HCT116 (cell line): ENCODE results near the gene GRIK4.

Experiments
- CEBPB ChIP-seq: IDR thresholded peaks from 2 replicates; pipeline ENCODE4 v1.6.1; 2012; ENCODE audit warnings: low read depth
- EGR1 ChIP-seq: IDR thresholded peaks from 2 replicates; pipeline ENCODE4 v1.6.1; 2012; ENCODE audit warnings: low read depth
- EZH2 ChIP-seq: fragments of 200-600 bp; sonication (generic); IDR thresholded peaks from 2 replicates; pipeline ENCODE4 v1.6.1; 2017; ENCODE audit warnings: antibody characterized with exemption, mixed run types
- FOSL1 ChIP-seq: IDR thresholded peaks from 2 replicates; pipeline ENCODE4 v1.6.1; 2012; ENCODE audit warnings: low read depth
- MAX ChIP-seq: IDR thresholded peaks from 2 replicates; pipeline ENCODE4 v1.6.1; 2012
- POLR2A ChIP-seq: IDR thresholded peaks from 2 replicates; pipeline ENCODE4 v1.7.0; 2011; ENCODE audit warnings: borderline replicate concordance; ENCODE audit not compliant: insufficient read depth, insufficient read length; ENCODE audit errors: extremely low read depth
- POLR2AphosphoS5 ChIP-seq: IDR thresholded peaks from 2 replicates; pipeline ENCODE4 v1.6.1; 2011; ENCODE audit warnings: mild to moderate bottlenecking, low read depth, low read length, moderate library complexity
- RAD21 ChIP-seq: IDR thresholded peaks from 2 replicates; pipeline ENCODE4 v1.6.1; 2012; ENCODE audit warnings: low read depth, mild to moderate bottlenecking
- SIN3A ChIP-seq: IDR thresholded peaks from 2 replicates; pipeline ENCODE4 v1.6.1; 2012; ENCODE audit warnings: low read depth
- SP1 ChIP-seq: IDR thresholded peaks from 2 replicates; pipeline ENCODE4 v1.6.1; 2012; ENCODE audit warnings: low read depth
- YY1 ChIP-seq: IDR thresholded peaks from 2 replicates; pipeline ENCODE4 v1.6.1; 2011; ENCODE audit warnings: low read length, low read depth, moderate library complexity, mild to moderate bottlenecking; ENCODE audit not compliant: insufficient replicate concordance; ENCODE audit errors: extremely low read depth
- ZNF274 ChIP-seq: fragments of 200-500 bp; sonication (Bioruptor generic); IDR thresholded peaks from 2 replicates; pipeline ENCODE4 v1.6.1; 2014; ENCODE audit warnings: mild to moderate bottlenecking, low read depth, low read length, inconsistent platforms
- TF ChIP-seq, protein P1 (sequence below): IDR thresholded peaks from 2 replicates; pipeline ENCODE4 v1.6.1; 2011; ENCODE audit warnings: mild to moderate bottlenecking, low read length, moderate library complexity; ENCODE audit not compliant: insufficient replicate concordance; ENCODE audit errors: extremely low read depth
- TF ChIP-seq, protein P2 (sequence below), 3 experiments: fragments of 200-600 bp in 1 of 3; sonication (generic) in 1 of 3; IDR thresholded peaks in 2 of 3; conservative IDR thresholded peaks in 1 of 3; 2 replicates each; pipeline ENCODE4 v1.5.1; 2012 to 2017; ENCODE audit warnings: low read depth in 2 of 3, low read length in 2 of 3, antibody characterized with exemption in 1 of 3, borderline replicate concordance in 1 of 3, control low read depth in 1 of 3, mild to moderate bottlenecking in 1 of 3, mixed read lengths in 1 of 3, mixed run types in 1 of 3, moderate library complexity in 1 of 3; ENCODE audit not compliant: insufficient read depth in 1 of 3

DNA sequence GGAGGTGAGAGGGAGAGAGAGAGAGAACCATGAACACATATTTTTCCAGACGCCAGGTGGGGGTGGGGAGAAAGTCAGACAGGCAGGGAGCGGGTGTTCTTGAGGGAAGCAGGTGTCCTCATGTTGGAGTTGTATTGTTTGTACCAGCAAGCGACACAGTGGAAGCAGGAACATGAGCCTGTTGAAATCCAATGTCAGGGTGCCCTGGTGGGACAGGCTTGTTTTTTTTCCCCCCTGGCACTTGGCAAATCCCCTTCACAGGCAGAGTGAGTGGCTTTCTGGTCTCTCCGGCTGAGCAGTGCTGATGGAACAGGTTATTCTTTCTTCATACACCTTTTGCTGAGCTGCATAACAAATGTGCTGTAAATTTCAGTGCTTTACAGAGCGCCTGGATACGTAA is 125.6 kb downstream of the GRIK4 start:
- TF ChIP-seq, protein P1, sequence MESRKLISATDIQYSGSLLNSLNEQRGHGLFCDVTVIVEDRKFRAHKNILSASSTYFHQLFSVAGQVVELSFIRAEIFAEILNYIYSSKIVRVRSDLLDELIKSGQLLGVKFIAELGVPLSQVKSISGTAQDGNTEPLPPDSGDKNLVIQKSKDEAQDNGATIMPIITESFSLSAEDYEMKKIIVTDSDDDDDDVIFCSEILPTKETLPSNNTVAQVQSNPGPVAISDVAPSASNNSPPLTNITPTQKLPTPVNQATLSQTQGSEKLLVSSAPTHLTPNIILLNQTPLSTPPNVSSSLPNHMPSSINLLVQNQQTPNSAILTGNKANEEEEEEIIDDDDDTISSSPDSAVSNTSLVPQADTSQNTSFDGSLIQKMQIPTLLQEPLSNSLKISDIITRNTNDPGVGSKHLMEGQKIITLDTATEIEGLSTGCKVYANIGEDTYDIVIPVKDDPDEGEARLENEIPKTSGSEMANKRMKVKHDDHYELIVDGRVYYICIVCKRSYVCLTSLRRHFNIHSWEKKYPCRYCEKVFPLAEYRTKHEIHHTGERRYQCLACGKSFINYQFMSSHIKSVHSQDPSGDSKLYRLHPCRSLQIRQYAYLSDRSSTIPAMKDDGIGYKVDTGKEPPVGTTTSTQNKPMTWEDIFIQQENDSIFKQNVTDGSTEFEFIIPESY: no peak
- TF ChIP-seq, protein P2, sequence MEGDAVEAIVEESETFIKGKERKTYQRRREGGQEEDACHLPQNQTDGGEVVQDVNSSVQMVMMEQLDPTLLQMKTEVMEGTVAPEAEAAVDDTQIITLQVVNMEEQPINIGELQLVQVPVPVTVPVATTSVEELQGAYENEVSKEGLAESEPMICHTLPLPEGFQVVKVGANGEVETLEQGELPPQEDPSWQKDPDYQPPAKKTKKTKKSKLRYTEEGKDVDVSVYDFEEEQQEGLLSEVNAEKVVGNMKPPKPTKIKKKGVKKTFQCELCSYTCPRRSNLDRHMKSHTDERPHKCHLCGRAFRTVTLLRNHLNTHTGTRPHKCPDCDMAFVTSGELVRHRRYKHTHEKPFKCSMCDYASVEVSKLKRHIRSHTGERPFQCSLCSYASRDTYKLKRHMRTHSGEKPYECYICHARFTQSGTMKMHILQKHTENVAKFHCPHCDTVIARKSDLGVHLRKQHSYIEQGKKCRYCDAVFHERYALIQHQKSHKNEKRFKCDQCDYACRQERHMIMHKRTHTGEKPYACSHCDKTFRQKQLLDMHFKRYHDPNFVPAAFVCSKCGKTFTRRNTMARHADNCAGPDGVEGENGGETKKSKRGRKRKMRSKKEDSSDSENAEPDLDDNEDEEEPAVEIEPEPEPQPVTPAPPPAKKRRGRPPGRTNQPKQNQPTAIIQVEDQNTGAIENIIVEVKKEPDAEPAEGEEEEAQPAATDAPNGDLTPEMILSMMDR (IDR thresholded peaks at IDR 0.05 in 2 of 3, conservative IDR thresholded peaks at IDR 0.05 in 1 of 3; ENCODE audit: borderline replicate concordance in 1 of 3, insufficient read depth in 1 of 3, low read depth in 2 of 3, low read length in 2 of 3): no peak
- no peak for TF ChIP-seq POLR2AphosphoS5
- no peak for TF ChIP-seq SP1
- no peak for TF ChIP-seq EZH2
- TF ChIP-seq POLR2A: no peak
- TF ChIP-seq MAX: no peak
- TF ChIP-seq EGR1: no peak
- TF ChIP-seq FOSL1: no peak
- TF ChIP-seq YY1: no peak
- no peak for TF ChIP-seq SIN3A
- TF ChIP-seq RAD21: no peak
- TF ChIP-seq ZNF274: no peak
- TF ChIP-seq CEBPB: no peak
